ENCODE data around the gene MED17. TPM values are rescaled to one million over a fixed set of nuclear protein-coding genes. Genes with fewer than 3 reads are reported as not detected.

The MED17 gene
- total RNA-seq, 2 experiments from 2014 or later = 23.0 to 33.3 TPM

- no peaks in the 10 kb centered on the region for H4K20me1 ChIP-seq (ENCODE audit: insufficient read depth, low read length)
- POLR2A ChIA-PET = no interaction called here
- no peaks in the 10 kb centered on the region for H3K4me1 ChIP-seq (ENCODE audit: insufficient read depth, low read length, poor library complexity, severe bottlenecking)
- DNase-seq (ENCODE audit: low spot score) = no peak
- TF ChIP-seq CTCF (conservative IDR thresholded peaks at IDR 0.05; ENCODE audit: low read length) (no peak), EZH2phosphoT487 (IDR thresholded peaks at IDR 0.05; ENCODE audit: borderline replicate concordance, low read depth, low read length) (no peak)
- no peak overlapping the region for H3K27ac ChIP-seq (ENCODE audit: low read depth, low read length, poor library complexity, severe bottlenecking)
- CTCF ChIA-PET (ENCODE audit: unreplicated experiment) = no interaction called here
- H3K4me3 ChIP-seq (ENCODE audit: low read depth, low read length, poor library complexity, severe bottlenecking) = no peak overlapping the region
- H3K4me2 ChIP-seq (ENCODE audit: low read length) = no peak overlapping the region
- no peaks in the 10 kb centered on the region for H3K9me2 ChIP-seq (ENCODE audit: insufficient read depth, low read length)
- no peaks in the 10 kb centered on the region for H3K79me2 ChIP-seq (ENCODE audit: insufficient read depth, low read depth, low read length)
- H3K36me3 ChIP-seq (ENCODE audit: insufficient read depth, low read length) = no peaks in the 10 kb centered on the region
- intact Hi-C loops (cut with micrococcal nuclease; ENCODE audit: unreplicated experiment) = no loop called here
- H2AFZ ChIP-seq (ENCODE audit: low read length) = no peak overlapping the region
- no peaks in the 10 kb centered on the region for H3K9me3 ChIP-seq (ENCODE audit: low read length)
- no TSS peak for BruUV-seq (replicated peaks)
These were observed 39.1 kb downstream of the MED17 start for GRCh38 chr11:93823210-93823609.

GRCh38 chr11:93827363-93827762, 43.3 kb downstream of the MED17 start:
- Histone ChIP-seq H3K79me2 (ENCODE audit: insufficient read depth, low read depth, low read length) (no peaks in the 10 kb centered on the region), H3K4me1 (ENCODE audit: insufficient read depth, low read length, poor library complexity, severe bottlenecking) (no peaks in the 10 kb centered on the region), H3K36me3 (ENCODE audit: insufficient read depth, low read length) (no peaks in the 10 kb centered on the region), H3K9me2 (ENCODE audit: insufficient read depth, low read length) (no peaks in the 10 kb centered on the region), H3K4me3 (ENCODE audit: low read depth, low read length, poor library complexity, severe bottlenecking) (no peak overlapping the region), H4K20me1 (ENCODE audit: insufficient read depth, low read length) (no peaks in the 10 kb centered on the region), H3K4me2 (ENCODE audit: low read length) (no peak overlapping the region), H3K9me3 (ENCODE audit: low read length) (no peaks in the 10 kb centered on the region), H2AFZ (ENCODE audit: low read length) (no peak overlapping the region), H3K27ac (ENCODE audit: low read depth, low read length, poor library complexity, severe bottlenecking) (no peak overlapping the region)
- ChIA-PET CTCF (ENCODE audit: unreplicated experiment) (no interaction called here), POLR2A (interaction anchor here (0.6 kb wide), 1 partner anchor 563 kb away, joined by 3 read pairs; no protein-coding TSS in a partner anchor)
- TF ChIP-seq CTCF (conservative IDR thresholded peaks at IDR 0.05; ENCODE audit: low read length) = no peak
- TF ChIP-seq EZH2phosphoT487 (IDR thresholded peaks at IDR 0.05; ENCODE audit: borderline replicate concordance, low read depth, low read length) = no peak
- BruUV-seq (replicated peaks) = no TSS peak
- intact Hi-C loops (cut with micrococcal nuclease; ENCODE audit: unreplicated experiment) = no loop called here
- DNase-seq (ENCODE audit: low spot score) = no peak

- POLR2A ChIA-PET = no interaction called here
- H4K20me1 ChIP-seq (ENCODE audit: insufficient read depth, low read length) = no peaks in the 10 kb centered on the region
- no TSS peak for BruUV-seq (replicated peaks)
- no peaks in the 10 kb centered on the region for H3K4me1 ChIP-seq (ENCODE audit: insufficient read depth, low read length, poor library complexity, severe bottlenecking)
- H3K79me2 ChIP-seq (ENCODE audit: insufficient read depth, low read depth, low read length) = no peaks in the 10 kb centered on the region
- no peak overlapping the region for H2AFZ ChIP-seq (ENCODE audit: low read length)
- no peak for DNase-seq (ENCODE audit: low spot score)
- H3K9me3 ChIP-seq (ENCODE audit: low read length) = no peaks in the 10 kb centered on the region
- TF ChIP-seq CTCF (conservative IDR thresholded peaks at IDR 0.05; ENCODE audit: low read length) (no peak), EZH2phosphoT487 (IDR thresholded peaks at IDR 0.05; ENCODE audit: borderline replicate concordance, low read depth, low read length) (no peak)
- no peak overlapping the region for H3K4me2 ChIP-seq (ENCODE audit: low read length)
- H3K4me3 ChIP-seq (ENCODE audit: low read depth, low read length, poor library complexity, severe bottlenecking) = no peak overlapping the region
- H3K27ac ChIP-seq (ENCODE audit: low read depth, low read length, poor library complexity, severe bottlenecking) = no peak overlapping the region
- H3K36me3 ChIP-seq (ENCODE audit: insufficient read depth, low read length) = no peaks in the 10 kb centered on the region
- intact Hi-C loops (cut with micrococcal nuclease; ENCODE audit: unreplicated experiment) = no loop called here
- CTCF ChIA-PET (ENCODE audit: unreplicated experiment) = no interaction called here
- no peaks in the 10 kb centered on the region for H3K9me2 ChIP-seq (ENCODE audit: insufficient read depth, low read length)
These were observed 45.5 kb downstream of the MED17 start for GRCh38 chr11:93829598-93829997.
